ENCODE results near the gene ECEL1.
"Not testable (repeated sequence)": the region's sequence is repeated elsewhere in the genome, so short reads cannot be mapped to it uniquely, and the experiment has no call there.

ECEL1 gene

DNA sequence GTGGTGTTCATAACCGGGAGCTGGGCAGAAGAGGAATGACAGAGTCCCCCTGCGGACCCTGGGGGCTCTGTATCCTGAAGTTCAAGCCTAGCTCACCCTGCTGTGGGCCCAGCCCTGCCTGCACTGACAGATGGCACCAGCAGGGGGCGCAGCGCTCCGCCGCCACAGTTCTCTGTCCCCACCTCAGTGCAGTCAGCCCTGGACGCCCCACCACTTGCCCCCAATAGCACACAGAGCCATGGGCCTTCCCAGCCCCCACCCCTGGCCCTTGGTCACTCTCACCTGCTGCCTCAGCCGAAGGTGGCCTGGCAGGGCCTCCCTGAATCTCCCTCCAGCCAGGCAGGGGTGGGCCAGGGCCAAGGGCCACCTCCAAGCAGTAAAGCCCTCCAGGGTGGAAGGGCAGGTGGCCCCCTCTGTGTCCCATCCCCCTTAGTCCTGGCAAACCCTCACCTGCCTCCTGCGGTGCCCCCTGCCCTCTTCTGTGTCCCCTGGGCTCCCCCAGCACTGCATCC is 41.3 kb downstream of the ECEL1 start:
- H3K36me3 ChIP-seq (ENCODE audit: control insufficient read depth, low read depth, low read length); H3K27me3 ChIP-seq (ENCODE audit: control insufficient read depth, insufficient read depth, low read length); H3K9ac ChIP-seq (ENCODE audit: low read length); H3K4me1 ChIP-seq (ENCODE audit: control insufficient read depth, low read depth, low read length); H3K9me3 ChIP-seq (ENCODE audit: control insufficient read depth, low read depth, low read length); H3K4me3 ChIP-seq (ENCODE audit: low read length); H3K27ac ChIP-seq (ENCODE audit: low read length): not testable (repeated sequence)

DNA sequence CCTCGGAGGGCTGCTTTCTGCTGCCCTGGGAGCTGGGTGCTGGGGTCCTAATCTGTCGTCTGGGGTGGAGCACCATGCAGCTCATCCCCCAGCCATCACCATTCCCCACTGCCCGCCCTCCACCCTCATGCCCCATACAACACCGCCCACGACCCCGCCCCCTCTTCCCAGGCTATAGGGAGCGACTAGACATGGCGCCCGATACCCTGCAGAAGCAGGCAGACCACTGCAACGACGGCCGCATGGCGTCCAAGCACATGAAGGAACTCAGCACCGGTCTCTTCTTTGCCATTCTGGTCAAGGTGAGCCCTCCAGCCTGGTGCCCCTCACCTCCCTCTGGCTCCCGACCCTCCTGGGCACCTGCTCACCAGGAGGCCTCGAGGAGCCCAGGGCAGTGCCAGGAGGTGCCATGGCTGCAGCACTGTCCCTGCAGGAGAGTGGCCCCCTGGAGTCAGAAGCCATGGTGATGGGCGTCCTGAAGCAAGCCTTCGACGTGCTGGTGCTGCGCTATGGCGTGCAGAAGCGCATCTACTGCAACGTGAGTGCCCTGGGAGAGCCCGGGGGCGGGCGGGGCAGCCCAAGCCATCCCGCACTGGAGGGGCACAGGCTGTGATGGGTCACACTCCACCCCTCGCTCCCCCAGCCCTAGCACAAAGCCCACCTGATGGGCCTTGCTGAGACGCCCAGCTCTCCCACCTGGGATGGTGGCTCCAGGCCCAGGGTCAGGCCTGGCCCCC is 42.3 kb downstream of the ECEL1 start:
- not testable (repeated sequence) for H3K9me3 ChIP-seq (ENCODE audit: control insufficient read depth, low read depth, low read length); H3K27me3 ChIP-seq (ENCODE audit: control insufficient read depth, insufficient read depth, low read length); H3K4me1 ChIP-seq (ENCODE audit: control insufficient read depth, low read depth, low read length); H3K36me3 ChIP-seq (ENCODE audit: control insufficient read depth, low read depth, low read length); H3K27ac ChIP-seq (ENCODE audit: low read length); H3K4me3 ChIP-seq (ENCODE audit: low read length); H3K9ac ChIP-seq (ENCODE audit: low read length)

GRCh38 chr2:232444409-232445148 is 43.1 kb downstream of the ECEL1 start:
- Histone ChIP-seq H3K4me1 (ENCODE audit: control insufficient read depth, low read depth, low read length) (peaks cover 3% of the 10 kb centered on the region), H3K27me3 (ENCODE audit: control insufficient read depth, insufficient read depth, low read length) (no peaks in the 10 kb centered on the region), H3K9ac (ENCODE audit: low read length) (no peak overlapping the region), H3K36me3 (ENCODE audit: control insufficient read depth, low read depth, low read length) (no peaks in the 10 kb centered on the region), H3K27ac (ENCODE audit: low read length) (no peak overlapping the region), H3K9me3 (ENCODE audit: control insufficient read depth, low read depth, low read length) (no peaks in the 10 kb centered on the region), H3K4me3 (ENCODE audit: low read length) (no peak overlapping the region)

GRCh38 chr2:232443669-232444408 is 43.8 kb downstream of the ECEL1 start:
- H3K36me3 ChIP-seq (ENCODE audit: control insufficient read depth, low read depth, low read length); H3K4me3 ChIP-seq (ENCODE audit: low read length); H3K27ac ChIP-seq (ENCODE audit: low read length); H3K9me3 ChIP-seq (ENCODE audit: control insufficient read depth, low read depth, low read length); H3K4me1 ChIP-seq (ENCODE audit: control insufficient read depth, low read depth, low read length); H3K9ac ChIP-seq (ENCODE audit: low read length); H3K27me3 ChIP-seq (ENCODE audit: control insufficient read depth, insufficient read depth, low read length): not testable (repeated sequence)

GRCh38 chr2:232443047-232443446 is 44.6 kb downstream of the ECEL1 start:
- not testable (repeated sequence) for H3K9ac ChIP-seq (ENCODE audit: low read length); H3K4me3 ChIP-seq (ENCODE audit: low read length); H3K36me3 ChIP-seq (ENCODE audit: control insufficient read depth, low read depth, low read length); H3K27ac ChIP-seq (ENCODE audit: low read length); H3K9me3 ChIP-seq (ENCODE audit: control insufficient read depth, low read depth, low read length); H3K4me1 ChIP-seq (ENCODE audit: control insufficient read depth, low read depth, low read length); H3K27me3 ChIP-seq (ENCODE audit: control insufficient read depth, insufficient read depth, low read length)

- not testable (repeated sequence) for H3K4me3 ChIP-seq (ENCODE audit: low read length); H3K9ac ChIP-seq (ENCODE audit: low read length); H3K27ac ChIP-seq (ENCODE audit: low read length); H3K9me3 ChIP-seq (ENCODE audit: control insufficient read depth, low read depth, low read length); H3K27me3 ChIP-seq (ENCODE audit: control insufficient read depth, insufficient read depth, low read length); H3K4me1 ChIP-seq (ENCODE audit: control insufficient read depth, low read depth, low read length); H3K36me3 ChIP-seq (ENCODE audit: control insufficient read depth, low read depth, low read length)
Observed at GRCh38 chr2:232442431-232442830, 45.2 kb downstream of the ECEL1 start.

- H3K36me3 ChIP-seq (ENCODE audit: control insufficient read depth, low read depth, low read length); H3K9ac ChIP-seq (ENCODE audit: low read length); H3K27ac ChIP-seq (ENCODE audit: low read length); H3K4me3 ChIP-seq (ENCODE audit: low read length); H3K4me1 ChIP-seq (ENCODE audit: control insufficient read depth, low read depth, low read length); H3K9me3 ChIP-seq (ENCODE audit: control insufficient read depth, low read depth, low read length); H3K27me3 ChIP-seq (ENCODE audit: control insufficient read depth, insufficient read depth, low read length): not testable (repeated sequence)
Observed at GRCh38 chr2:232441922-232442321, 45.7 kb downstream of the ECEL1 start.

DNA sequence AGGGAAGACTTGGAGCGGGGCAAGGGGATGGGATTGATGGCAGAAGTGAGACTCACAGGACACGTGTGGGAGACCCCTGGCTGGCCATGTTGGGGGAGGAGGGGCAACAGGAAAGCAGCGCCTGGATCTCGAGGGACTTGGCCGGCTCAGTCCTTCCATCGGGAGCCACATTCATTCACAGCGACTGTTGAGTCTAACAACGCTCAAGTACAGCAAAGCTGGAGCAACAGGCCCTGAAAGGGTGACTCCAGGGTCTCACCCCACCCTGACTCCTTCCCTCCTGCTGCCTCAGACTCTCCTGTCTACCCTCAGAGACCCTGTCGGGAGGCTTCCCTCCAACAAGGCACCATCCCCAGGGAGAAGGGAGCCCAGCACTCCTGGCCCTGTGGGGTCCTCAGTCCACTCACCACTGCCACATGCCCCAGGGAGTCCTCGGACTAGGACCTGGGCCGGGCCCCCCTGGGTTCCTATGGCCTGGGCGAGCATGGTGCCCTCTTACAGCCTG is 46.4 kb downstream of the ECEL1 start:
- peaks cover 3% of the 10 kb centered on the region for H3K4me1 ChIP-seq (ENCODE audit: control insufficient read depth, low read depth, low read length)
- H3K4me3 ChIP-seq (ENCODE audit: low read length): no peak overlapping the region
- no peak overlapping the region for H3K27ac ChIP-seq (ENCODE audit: low read length)
- no peaks in the 10 kb centered on the region for H3K36me3 ChIP-seq (ENCODE audit: control insufficient read depth, low read depth, low read length)
- no peaks in the 10 kb centered on the region for H3K9me3 ChIP-seq (ENCODE audit: control insufficient read depth, low read depth, low read length)
- no peak overlapping the region for H3K9ac ChIP-seq (ENCODE audit: low read length)
- H3K27me3 ChIP-seq (ENCODE audit: control insufficient read depth, insufficient read depth, low read length): no peaks in the 10 kb centered on the region

GRCh38 chr2:232440220-232441018 is 47.2 kb downstream of the ECEL1 start:
- not testable (repeated sequence) for H3K9ac ChIP-seq (ENCODE audit: low read length); H3K27me3 ChIP-seq (ENCODE audit: control insufficient read depth, insufficient read depth, low read length); H3K4me3 ChIP-seq (ENCODE audit: low read length); H3K36me3 ChIP-seq (ENCODE audit: control insufficient read depth, low read depth, low read length); H3K9me3 ChIP-seq (ENCODE audit: control insufficient read depth, low read depth, low read length); H3K27ac ChIP-seq (ENCODE audit: low read length); H3K4me1 ChIP-seq (ENCODE audit: control insufficient read depth, low read depth, low read length)

DNA sequence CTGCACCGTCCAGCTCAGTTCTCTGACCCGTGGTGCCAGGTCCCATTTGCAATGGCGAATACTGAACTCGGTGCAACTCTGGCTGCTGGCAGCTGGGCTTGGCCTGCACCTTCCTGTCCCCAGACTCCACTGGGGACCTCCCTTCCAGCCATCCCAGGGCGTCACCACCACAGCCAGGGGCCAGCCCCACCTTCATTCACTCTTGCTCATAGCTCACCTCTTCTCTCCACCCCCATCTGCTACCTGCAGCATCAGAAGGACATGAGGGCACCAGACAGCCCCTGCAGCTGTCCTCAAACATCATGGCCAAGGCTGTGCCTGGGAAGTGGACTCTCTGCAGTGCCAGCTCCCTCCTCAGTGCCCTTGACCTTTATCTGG is 47.9 kb downstream of the ECEL1 start:
- Histone ChIP-seq H3K9ac (ENCODE audit: low read length) (no peak overlapping the region), H3K36me3 (ENCODE audit: control insufficient read depth, low read depth, low read length) (no peaks in the 10 kb centered on the region), H3K4me3 (ENCODE audit: low read length) (no peak overlapping the region), H3K27me3 (ENCODE audit: control insufficient read depth, insufficient read depth, low read length) (no peaks in the 10 kb centered on the region), H3K4me1 (ENCODE audit: control insufficient read depth, low read depth, low read length) (peaks cover 3% of the 10 kb centered on the region), H3K27ac (ENCODE audit: low read length) (no peak overlapping the region), H3K9me3 (ENCODE audit: control insufficient read depth, low read depth, low read length) (no peaks in the 10 kb centered on the region)
